HEK293T (cell line): ENCODE data around the gene SAMSN1.

Experiments
- CTCF ChIA-PET: fragments of 350-600 bp; formaldehyde crosslinking; extraction: SDS; loops from one replicate; lab custom pipeline; 2021; ENCODE audit warnings: antibody characterized with exemption, inconsistent platforms; lab: Yijun Ruan, JAX
- POLR2A ChIA-PET: fragments of 350-600 bp; formaldehyde crosslinking; extraction: SDS; loops from one replicate; lab custom pipeline; 2020; ENCODE audit warnings: antibody characterized with exemption, inconsistent platforms; lab: Yijun Ruan, JAX
- DNase-seq: peaks from one replicate; pipeline ENCODE4 v3.0.0; 2012; ENCODE audit warnings: mixed read lengths; ENCODE audit errors: extremely low spot score
- ARNT ChIP-seq: fragments of 450-650 bp; IDR thresholded peaks from 2 replicates; pipeline ENCODE4 v1.6.1; 2017; ENCODE audit warnings: mild to moderate bottlenecking
- BHLHE40 ChIP-seq: fragments of 450-650 bp; IDR thresholded peaks from 2 replicates; pipeline ENCODE4 v1.6.1; 2016; ENCODE audit warnings: mild to moderate bottlenecking, moderate library complexity, borderline replicate concordance
- CTBP1 ChIP-seq: fragments of 450-650 bp; IDR thresholded peaks from 2 replicates; pipeline ENCODE4 v1.6.1; 2016; ENCODE audit warnings: borderline replicate concordance
- ELF4 ChIP-seq: fragments of 450-650 bp; IDR thresholded peaks from 2 replicates; pipeline ENCODE4 v1.6.1; 2017; ENCODE audit warnings: antibody characterized with exemption
- FOXA1 ChIP-seq: fragments of 450-650 bp; IDR thresholded peaks from 2 replicates; pipeline ENCODE4 v1.6.1; 2016; ENCODE audit warnings: mild to moderate bottlenecking
- FOXK2 ChIP-seq: fragments of 450-650 bp; IDR thresholded peaks from 2 replicates; pipeline ENCODE4 v1.6.1; 2016; ENCODE audit warnings: mild to moderate bottlenecking
- FOXM1 ChIP-seq: fragments of 450-650 bp; IDR thresholded peaks from 2 replicates; pipeline ENCODE4 v1.6.1; 2017; ENCODE audit warnings: mild to moderate bottlenecking, borderline replicate concordance
- HDGF ChIP-seq: fragments of 450-650 bp; IDR thresholded peaks from 2 replicates; pipeline ENCODE4 v1.6.1; 2017; ENCODE audit warnings: antibody characterized with exemption, borderline replicate concordance
- L3MBTL2 ChIP-seq: fragments of 450-650 bp; conservative IDR thresholded peaks from 2 replicates; pipeline ENCODE4 v1.6.1; 2016; ENCODE audit warnings: mild to moderate bottlenecking
- LEF1 ChIP-seq: fragments of 450-650 bp; IDR thresholded peaks from 2 replicates; pipeline ENCODE4 v1.6.1; 2017; ENCODE audit warnings: mild to moderate bottlenecking, borderline replicate concordance
- NFRKB ChIP-seq: fragments of 450-650 bp; IDR thresholded peaks from 2 replicates; pipeline ENCODE4 v1.6.1; 2016; ENCODE audit warnings: mild to moderate bottlenecking, moderate library complexity
- PKNOX1 ChIP-seq: fragments of 450-650 bp; IDR thresholded peaks from 2 replicates; pipeline ENCODE4 v1.6.1; 2016
- SP1 ChIP-seq: fragments of 450-650 bp; IDR thresholded peaks from 2 replicates; pipeline ENCODE4 v1.6.1; 2017
- SUZ12 ChIP-seq: fragments of 450-650 bp; IDR thresholded peaks from 2 replicates; pipeline ENCODE4 v1.6.1; 2016; ENCODE audit warnings: mild to moderate bottlenecking
- TARDBP ChIP-seq: fragments of 450-650 bp; IDR thresholded peaks from 2 replicates; pipeline ENCODE4 v1.6.1; 2016
- ZNF384 ChIP-seq: fragments of 450-650 bp; IDR thresholded peaks from 2 replicates; pipeline ENCODE4 v1.6.1; 2016

The SAMSN1 gene

GRCh38 chr21:14591882-14592281, 45.8 kb upstream of the SAMSN1 start:
- TF ChIP-seq FOXM1 = no peak
- no peak for TF ChIP-seq L3MBTL2
- TF ChIP-seq ARNT = no peak
- no peak for TF ChIP-seq LEF1
- TF ChIP-seq NFRKB = no peak
- TF ChIP-seq HDGF = no peak
- no peak for TF ChIP-seq ELF4
- no peak for TF ChIP-seq BHLHE40
- no peak for TF ChIP-seq FOXA1
- no peak for TF ChIP-seq CTBP1
- TF ChIP-seq SUZ12 = no peak
- TF ChIP-seq FOXK2 = no peak
- TF ChIP-seq PKNOX1 = no peak
- TF ChIP-seq SP1 = no peak
- no peak for TF ChIP-seq ZNF384
- TF ChIP-seq TARDBP = no peak
- DNase-seq = no peak
- ChIA-PET POLR2A (no interaction called here), CTCF (no interaction called here)

GRCh38 chr21:14591377-14591776, 45.3 kb upstream of the SAMSN1 start:
- no peak for DNase-seq
- ChIA-PET POLR2A (no interaction called here), CTCF (no interaction called here)
- TF ChIP-seq ZNF384 (no peak), LEF1 (no peak), L3MBTL2 (no peak), CTBP1 (no peak), FOXM1 (no peak), BHLHE40 (no peak), FOXA1 (no peak), HDGF (no peak), SUZ12 (no peak), NFRKB (no peak), FOXK2 (no peak), TARDBP (no peak), ELF4 (no peak), ARNT (no peak), PKNOX1 (no peak)

DNA sequence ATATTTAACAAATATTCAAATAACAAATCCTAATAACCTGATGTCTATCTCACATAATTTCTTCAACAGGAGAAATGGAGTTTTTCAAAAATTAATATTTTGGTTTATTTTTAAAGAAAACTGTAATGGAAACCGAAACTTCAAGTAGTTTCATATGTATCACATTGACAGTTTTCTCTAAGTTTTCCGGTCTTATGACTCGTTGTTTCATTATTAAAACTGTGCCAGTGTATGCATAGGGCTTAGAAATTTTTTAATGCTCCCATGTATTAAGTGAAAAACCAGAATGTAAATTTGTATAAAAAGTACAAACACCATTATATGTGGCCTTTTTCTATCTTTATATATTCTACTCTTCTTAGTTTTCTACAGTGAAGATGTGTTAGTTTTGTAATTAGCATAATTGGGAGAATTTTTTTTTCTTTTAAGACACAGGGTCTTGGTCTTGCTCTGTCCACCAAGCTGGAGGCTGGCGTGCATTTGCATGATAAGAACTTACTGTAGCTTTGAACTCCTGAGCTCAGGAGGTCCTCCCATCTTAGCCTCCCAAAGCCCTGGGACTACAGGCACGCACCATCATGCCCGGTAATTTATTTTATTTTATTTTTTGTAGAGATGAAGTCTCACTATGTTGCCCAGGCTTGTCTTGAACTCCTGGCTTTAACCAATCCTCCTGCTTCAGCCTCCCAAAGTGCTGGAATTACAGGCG, 43.9 kb upstream of the SAMSN1 start:
- ChIA-PET CTCF (no interaction called here), POLR2A (no interaction called here)
- no peak for TF ChIP-seq HDGF
- no peak for TF ChIP-seq L3MBTL2
- TF ChIP-seq TARDBP = no peak
- no peak for TF ChIP-seq ARNT
- no peak for TF ChIP-seq CTBP1
- no peak for TF ChIP-seq ELF4
- no peak for TF ChIP-seq PKNOX1
- no peak for TF ChIP-seq BHLHE40
- TF ChIP-seq FOXK2 = no peak
- TF ChIP-seq FOXA1 = no peak
- no peak for TF ChIP-seq ZNF384
- no peak for TF ChIP-seq NFRKB
- no peak for TF ChIP-seq SP1
- DNase-seq = no peak

GRCh38 chr21:14587266-14587665, 41.2 kb upstream of the SAMSN1 start:
- no peak for DNase-seq
- CTCF ChIA-PET = no interaction called here
- TF ChIP-seq FOXK2 = no peak
- TF ChIP-seq CTBP1 = no peak
- TF ChIP-seq ELF4 = no peak
- TF ChIP-seq PKNOX1 = no peak
- TF ChIP-seq ZNF384 = no peak
- no peak for TF ChIP-seq L3MBTL2
- TF ChIP-seq HDGF = no peak
- no peak for TF ChIP-seq NFRKB
- no peak for TF ChIP-seq LEF1
- POLR2A ChIA-PET = no interaction called here

- ChIA-PET CTCF (no interaction called here), POLR2A (no interaction called here)
- DNase-seq = no peak
- TF ChIP-seq TARDBP (no peak), L3MBTL2 (no peak), ZNF384 (no peak), FOXA1 (no peak), HDGF (no peak), SP1 (no peak), PKNOX1 (no peak), ARNT (no peak), FOXM1 (no peak), BHLHE40 (no peak), ELF4 (no peak), CTBP1 (no peak), LEF1 (no peak), FOXK2 (no peak), NFRKB (no peak), SUZ12 (no peak)
Observed at GRCh38 chr21:14585122-14585521, 39.0 kb upstream of the SAMSN1 start.
